Heart right ventricle (tissue), 16 donors: ENCODE results near the gene RTN4. TPM values are rescaled to one million over a fixed set of nuclear protein-coding genes. Genes with fewer than 3 reads are reported as not detected.

Source experiments
- ATAC-seq, 8 donors: fragments of 200-7000 bp; cut with Tn5 transposase; one replicate each; pipeline ENCODE4 v1.9.1; 2020; ENCODE audit warnings: mild to moderate bottlenecking in 8 of 8, moderate library complexity in 8 of 8, moderate number of reproducible peaks in 1 of 8
- DNase-seq, 2 donors: peaks; one replicate each; pipeline ENCODE4 v3.0.0-alpha.2; 2020
- H3K27ac ChIP-seq, 10 donors: fragments of 200-600 bp; sonication (generic) in 2 of 10; one replicate each; pipeline versions ENCODE4 v1.5.0 to v1.8.0; 2020 to 2022; ENCODE audit warnings: mild to moderate bottlenecking in 3 of 10
- H3K27me3 ChIP-seq, 7 donors: fragments of 200-600 bp; one replicate each; pipeline ENCODE4 v1.8.0; 2021 to 2022; ENCODE audit warnings: mild to moderate bottlenecking in 2 of 7
- H3K36me3 ChIP-seq, 9 donors: fragments of 200-600 bp; sonication (generic) in 1 of 9; one replicate each; pipeline versions ENCODE4 v1.5.0 to v1.8.0; 2020 to 2022; ENCODE audit warnings: mild to moderate bottlenecking in 2 of 9
- H3K4me1 ChIP-seq, 9 donors: fragments of 200-600 bp; sonication (generic) in 1 of 9; one replicate each; pipeline versions ENCODE4 v1.5.0 to v1.8.0; 2020 to 2022; ENCODE audit warnings: mild to moderate bottlenecking in 4 of 9
- H3K4me3 ChIP-seq, 10 donors: fragments of 200-600 bp; sonication (generic) in 2 of 10; one replicate each; pipeline versions ENCODE4 v1.5.0 to v1.8.0; 2020 to 2022; ENCODE audit warnings: mild to moderate bottlenecking in 7 of 10, moderate library complexity in 2 of 10
- H3K9me3 ChIP-seq, 11 donors: fragments of 200-600 bp in 10 of 11; sonication (generic) in 2 of 11; one replicate each; pipeline versions ENCODE4 v1.5.0 to v1.8.0; 2013 to 2022; ENCODE audit warnings: mild to moderate bottlenecking in 2 of 11, control low read depth in 1 of 11, moderate library complexity in 1 of 11
- WGBS, 2 donors: extraction: QIAGEN DNeasy Blood & Tissue Kit; methylation state at CpG; one replicate each; pipeline ENCODE4 v1.1.7; 2013; ENCODE audit warnings: inconsistent platforms in 1 of 2; 5-methylcytosine and 5-hydroxymethylcytosine counted together
- intact Hi-C, 10 donors: fragments of 100-400 bp; cut with DNase I; formaldehyde crosslinking; loops; one replicate each; pipeline versions ENCODE4 v1.11.1 to v1.14.2; 2022
- polyA plus RNA-seq, 2 donors: library from polyadenylated mRNA; stranded (reverse); fragments of 200-250 nt; gene quantifications; one replicate each; pipeline ENCODE4 v1.2.3, GENCODE V29; 2013
- total RNA-seq, 10 donors: library from RNA; stranded (reverse); fragmentation: NEBNext Ultra II Directional in 3 of 10; extraction: Animal tissue kit (Norgen Biotek cat#: 25700) in 3 of 10; gene quantifications; one replicate each; pipeline versions ENCODE4 v1.2.1 to v1.2.4, GENCODE V29; 2021 to 2023
- TF ChIP-seq, protein P1 (sequence below), 9 donors: fragments of 200-600 bp; sonication (generic) in 2 of 9; IDR thresholded peaks; one replicate each; pipeline versions ENCODE4 v1.5.0 to v1.8.0; 2021 to 2022; ENCODE audit warnings: antibody characterized with exemption in 9 of 9, mild to moderate bottlenecking in 5 of 9, moderate library complexity in 1 of 9
- donor health status: Arrhythmogenic right ventricular cardiomyopathy.
- donor health status: ischemic (EF 13 %, LVEDD 7.1; RV severe dilation, severe dysfunction).
- donor health status: healthy with polysubstance abuse.
- donor health status: DM: no; HTN: yes; CAD: no.
- donor health status: DM: no; HTN: no; CAD: no.
- donor health status: ischemic (EF 25% LVEDD 6.9; RV normal size, moderate dysfunction).
- donor health status: ischemic (EF 25% LVEDD 5.7; RV mildly dilated, moderate dysfunction).
- donor health status: healthy.
- donor health status: DM: yes; HTN: yes; CAD: no.
- donor health status: Ischemic cardiomyopathy.
- donor health status: ischemic (EF 35%, LVEDD 5.7; RV mildly dilated, moderate dysfunction).
- donor health status: nonischemic (EF 11% LVEDD 7.7; RV severe dilation, severe dysfunction).
- donor health status: DM: yes; HTN: yes; CAD: no.
- donor health status: PGD.
- donor health status: ischemic (EF 29% LVEDD 5.4; RV normal size, mild dysfunction).
- donor health status: nonischemic (EF 23%, LVEDD 6.1; RV moderate dilation, normal function).

Gene RTN4
- total and polyA plus RNA-seq, 12 donors = 40.6 to 163 (median 95.3) TPM

DNA sequence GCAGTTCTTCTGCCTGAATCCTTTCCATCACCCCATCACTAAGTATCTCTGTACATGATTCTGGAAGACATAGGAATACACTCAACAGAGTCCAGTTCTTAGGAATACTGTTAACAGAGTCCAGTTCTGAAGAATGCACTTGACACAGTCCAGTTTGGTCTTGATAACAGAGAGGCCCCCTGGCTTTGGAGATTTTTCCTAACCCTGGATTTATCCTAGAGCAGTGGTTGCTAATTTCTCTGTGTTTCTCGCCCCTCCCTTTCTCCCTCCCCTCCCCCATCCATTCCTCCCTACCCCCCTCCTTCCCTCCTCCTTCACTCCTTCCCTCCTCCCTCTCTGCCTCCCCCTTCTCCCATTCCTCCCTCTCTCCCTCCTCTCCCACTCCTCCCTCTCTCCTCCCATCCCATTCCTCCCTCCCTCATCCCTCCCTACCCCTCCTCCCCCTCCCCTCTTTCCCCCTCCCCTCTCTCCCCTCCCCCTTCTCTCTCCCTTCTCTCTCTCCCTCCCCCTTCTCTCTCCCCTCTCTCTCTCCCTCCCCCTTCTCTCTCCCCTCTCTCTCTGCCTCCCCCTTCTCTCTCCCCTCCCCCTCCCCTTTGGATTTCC is 105.4 kb downstream of the RTN4 start:
- no peak overlapping the region for H3K4me3 ChIP-seq
- WGBS, 2 donors = 76 to 89% methylated on average over 1 of the region's 1 CpG

DNA sequence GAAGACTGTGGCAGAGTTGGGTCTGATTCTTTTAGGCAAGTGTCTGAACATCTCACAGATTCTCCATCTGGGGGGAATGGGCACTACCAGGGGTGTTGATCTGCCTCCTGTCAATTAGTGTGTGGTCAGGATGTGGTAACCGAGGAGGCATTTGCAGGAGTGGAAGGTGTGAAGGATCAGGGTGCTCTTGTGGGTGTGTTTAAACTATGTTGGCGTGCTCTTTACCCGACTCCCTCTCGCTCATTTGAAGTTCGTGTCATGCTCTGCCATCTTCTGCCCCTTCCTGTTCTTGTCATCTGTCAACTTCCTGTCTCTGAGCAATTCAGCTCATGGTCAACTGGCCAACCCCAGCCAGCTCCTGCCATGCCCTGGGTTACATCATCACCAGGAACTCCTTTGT is 107.9 kb downstream of the RTN4 start:
- no peak overlapping the region for H3K27ac ChIP-seq
- TF ChIP-seq, protein P1, sequence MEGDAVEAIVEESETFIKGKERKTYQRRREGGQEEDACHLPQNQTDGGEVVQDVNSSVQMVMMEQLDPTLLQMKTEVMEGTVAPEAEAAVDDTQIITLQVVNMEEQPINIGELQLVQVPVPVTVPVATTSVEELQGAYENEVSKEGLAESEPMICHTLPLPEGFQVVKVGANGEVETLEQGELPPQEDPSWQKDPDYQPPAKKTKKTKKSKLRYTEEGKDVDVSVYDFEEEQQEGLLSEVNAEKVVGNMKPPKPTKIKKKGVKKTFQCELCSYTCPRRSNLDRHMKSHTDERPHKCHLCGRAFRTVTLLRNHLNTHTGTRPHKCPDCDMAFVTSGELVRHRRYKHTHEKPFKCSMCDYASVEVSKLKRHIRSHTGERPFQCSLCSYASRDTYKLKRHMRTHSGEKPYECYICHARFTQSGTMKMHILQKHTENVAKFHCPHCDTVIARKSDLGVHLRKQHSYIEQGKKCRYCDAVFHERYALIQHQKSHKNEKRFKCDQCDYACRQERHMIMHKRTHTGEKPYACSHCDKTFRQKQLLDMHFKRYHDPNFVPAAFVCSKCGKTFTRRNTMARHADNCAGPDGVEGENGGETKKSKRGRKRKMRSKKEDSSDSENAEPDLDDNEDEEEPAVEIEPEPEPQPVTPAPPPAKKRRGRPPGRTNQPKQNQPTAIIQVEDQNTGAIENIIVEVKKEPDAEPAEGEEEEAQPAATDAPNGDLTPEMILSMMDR (IDR thresholded peaks at IDR 0.05) = no peak
- WGBS, 2 donors = 79 to 82% methylated on average over 5 of the region's 5 CpGs
- H3K4me3 ChIP-seq = no peak overlapping the region
- H3K36me3 ChIP-seq = no peaks in the 10 kb centered on the region
- peaks cover 0 to 14% (median 11%) of the 10 kb centered on the region in 11 donors for H3K9me3 ChIP-seq
- H3K4me1 ChIP-seq = peaks cover 0 to 9% (median 0%) of the 10 kb centered on the region in 9 donors
- peaks cover 0 to 8% (median 0%) of the 10 kb centered on the region in 7 donors for H3K27me3 ChIP-seq
- intact Hi-C loops = no loop called here
- ATAC-seq = no peak
- DNase-seq = no peak

More for the DNA sequence above, 105.4 kb downstream of the RTN4 start:
- H3K9me3 ChIP-seq = no peaks in the 10 kb centered on the region
- ATAC-seq = no peak
- H3K4me1 ChIP-seq = peaks cover 0 to 9% (median 0%) of the 10 kb centered on the region in 9 donors
- intact Hi-C loops = no loop called here
- TF ChIP-seq, protein P1 (IDR thresholded peaks at IDR 0.05) = no peak
- H3K27me3 ChIP-seq = peaks cover 0 to 8% (median 0%) of the 10 kb centered on the region in 7 donors
- DNase-seq = no peak
- H3K36me3 ChIP-seq = no peaks in the 10 kb centered on the region
- H3K27ac ChIP-seq = no peak overlapping the region

DNA sequence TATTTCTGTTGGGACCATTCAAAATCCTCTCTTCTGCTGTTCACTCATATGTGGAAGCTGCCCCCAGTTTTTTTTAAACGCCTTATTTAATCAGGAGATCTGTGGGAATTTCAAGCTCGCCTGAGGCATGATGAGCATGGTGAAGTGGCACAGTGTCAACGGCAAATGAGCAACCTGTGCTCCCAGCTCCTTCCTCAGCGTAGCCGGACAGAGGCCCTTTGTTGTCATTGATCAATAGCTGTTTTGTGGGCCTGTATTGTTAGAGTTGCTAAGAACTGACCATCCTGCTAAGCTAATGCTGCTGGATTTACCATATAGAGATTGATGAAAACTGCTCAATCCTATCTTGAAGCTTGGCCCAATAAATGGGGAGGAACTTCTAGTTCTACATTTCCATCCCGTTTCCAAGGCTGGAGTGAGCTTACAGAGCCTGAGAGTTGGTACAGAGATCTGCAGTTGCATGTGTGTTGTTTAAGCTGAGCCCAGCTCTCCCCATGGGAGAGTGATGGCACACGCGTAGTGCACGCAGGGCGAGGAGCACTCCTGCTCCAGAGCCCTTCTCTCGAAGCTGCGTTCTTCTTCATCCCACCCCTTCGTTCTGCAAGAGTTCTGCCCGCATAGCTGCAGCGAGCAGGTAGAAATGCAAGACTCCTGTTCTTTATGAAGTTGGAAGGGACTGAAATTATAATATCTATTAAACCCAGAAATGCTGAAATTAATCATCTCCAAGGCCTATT is 108.8 kb downstream of the RTN4 start:
- Histone ChIP-seq H3K4me1 (peaks cover 0 to 9% (median 0%) of the 10 kb centered on the region in 9 donors), H3K27ac (no peak overlapping the region), H3K4me3 (no peak overlapping the region), H3K9me3 (peaks cover 0 to 23% (median 12%) of the 10 kb centered on the region in 11 donors), H3K27me3 (peaks cover 0 to 8% (median 0%) of the 10 kb centered on the region in 7 donors), H3K36me3 (no peaks in the 10 kb centered on the region)
- no peak for DNase-seq
- no peak for ATAC-seq
- intact Hi-C loops = no loop called here
- TF ChIP-seq, protein P1 (IDR thresholded peaks at IDR 0.05) = no peak
- WGBS, 2 donors = 92 to 94% methylated on average over 15 of the region's 15 CpGs

DNA sequence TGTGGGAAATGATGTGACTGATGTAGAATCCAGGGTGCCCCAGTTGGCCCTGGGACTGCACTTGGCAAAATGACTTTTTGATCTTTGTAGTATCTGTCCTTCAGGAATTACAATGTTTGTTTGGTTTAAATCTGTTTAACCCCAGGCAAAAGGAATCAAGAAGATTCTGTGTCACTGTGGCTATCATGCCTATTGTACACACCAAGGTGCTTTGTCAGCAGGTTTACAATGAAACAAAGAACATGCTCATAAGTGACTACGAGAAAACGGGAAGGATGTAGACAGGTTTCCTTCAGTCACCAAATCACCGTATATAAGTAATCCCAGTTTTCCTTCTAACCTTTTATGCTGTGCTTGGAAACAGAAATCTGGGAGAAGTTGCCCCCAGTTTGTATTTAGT is 109.5 kb downstream of the RTN4 start:
- DNase-seq (no peak), ATAC-seq (no peak)
- H3K9me3 ChIP-seq = peaks cover 0 to 23% (median 12%) of the 10 kb centered on the region in 11 donors
- TF ChIP-seq, protein P1 (IDR thresholded peaks at IDR 0.05) = no peak
- WGBS, 2 donors = 65 to 73% methylated on average over 3 of the region's 3 CpGs
- H3K36me3 ChIP-seq = no peaks in the 10 kb centered on the region
- H3K4me3 ChIP-seq = no peak overlapping the region
- H3K4me1 ChIP-seq = peaks cover 0 to 3% (median 0%) of the 10 kb centered on the region in 9 donors
- intact Hi-C loops = no loop called here
- peaks cover 0 to 8% (median 0%) of the 10 kb centered on the region in 7 donors for H3K27me3 ChIP-seq
- H3K27ac ChIP-seq = no peak overlapping the region
